HL-60 (cell line): ENCODE results near the gene GPC3.

Experiments
- POLR2AphosphoS5 ChIP-seq: IDR thresholded peaks from 2 replicates; pipeline ENCODE4 v1.6.1; 2012; ENCODE audit warnings: low read depth
- SPI1 ChIP-seq: IDR thresholded peaks from 2 replicates; pipeline ENCODE4 v1.6.1; 2012; ENCODE audit warnings: low read depth, mild to moderate bottlenecking, borderline replicate concordance
- TF ChIP-seq, protein P1 (sequence below): IDR thresholded peaks from one replicate; pipeline ENCODE4 v1.5.1; 2011; ENCODE audit warnings: low read length, control low read depth, inconsistent platforms; ENCODE audit not compliant: insufficient read depth

DNA sequence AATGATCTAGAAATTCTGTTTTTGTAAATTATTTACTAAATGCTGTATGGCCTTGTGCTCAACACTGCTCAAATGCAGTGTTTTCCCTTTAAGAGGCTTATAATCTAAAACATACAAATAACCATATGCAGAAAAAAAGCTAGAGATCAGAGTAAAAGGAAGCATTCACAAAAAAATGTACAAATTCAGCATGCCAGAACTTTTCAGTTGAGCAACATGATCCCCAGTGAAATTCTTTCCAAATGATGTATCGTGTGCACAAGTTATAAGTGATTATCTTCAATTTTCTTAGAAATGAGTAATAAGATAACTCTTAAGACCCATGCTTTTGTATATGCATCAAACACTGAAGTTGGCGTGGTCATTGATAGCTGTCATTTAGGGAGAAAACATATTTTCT is 5.0 kb downstream of the GPC3 start:
- TF ChIP-seq, protein P1, sequence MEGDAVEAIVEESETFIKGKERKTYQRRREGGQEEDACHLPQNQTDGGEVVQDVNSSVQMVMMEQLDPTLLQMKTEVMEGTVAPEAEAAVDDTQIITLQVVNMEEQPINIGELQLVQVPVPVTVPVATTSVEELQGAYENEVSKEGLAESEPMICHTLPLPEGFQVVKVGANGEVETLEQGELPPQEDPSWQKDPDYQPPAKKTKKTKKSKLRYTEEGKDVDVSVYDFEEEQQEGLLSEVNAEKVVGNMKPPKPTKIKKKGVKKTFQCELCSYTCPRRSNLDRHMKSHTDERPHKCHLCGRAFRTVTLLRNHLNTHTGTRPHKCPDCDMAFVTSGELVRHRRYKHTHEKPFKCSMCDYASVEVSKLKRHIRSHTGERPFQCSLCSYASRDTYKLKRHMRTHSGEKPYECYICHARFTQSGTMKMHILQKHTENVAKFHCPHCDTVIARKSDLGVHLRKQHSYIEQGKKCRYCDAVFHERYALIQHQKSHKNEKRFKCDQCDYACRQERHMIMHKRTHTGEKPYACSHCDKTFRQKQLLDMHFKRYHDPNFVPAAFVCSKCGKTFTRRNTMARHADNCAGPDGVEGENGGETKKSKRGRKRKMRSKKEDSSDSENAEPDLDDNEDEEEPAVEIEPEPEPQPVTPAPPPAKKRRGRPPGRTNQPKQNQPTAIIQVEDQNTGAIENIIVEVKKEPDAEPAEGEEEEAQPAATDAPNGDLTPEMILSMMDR: no peak
- no peak for TF ChIP-seq POLR2AphosphoS5
- no peak for TF ChIP-seq SPI1
